HG03520 (cell line): ENCODE results near the gene NUBPL.
"Not testable (repeated sequence)": the region's sequence is repeated elsewhere in the genome, so short reads cannot be mapped to it uniquely, and the experiment has no call there.

Source experiments
- ATAC-seq: cut with Tn5 transposase; IDR thresholded peaks from one replicate; pipeline ENCODE4 v1.9.1; 2021; ENCODE audit warnings: mild to moderate bottlenecking, moderate library complexity; ENCODE audit not compliant: unreplicated experiment

Gene NUBPL

GRCh38 chr14:31718985-31719384, 157.8 kb downstream of the NUBPL start:
- no peak for ATAC-seq

GRCh38 chr14:31726337-31726736, 165.1 kb downstream of the NUBPL start:
- no peak for ATAC-seq

GRCh38 chr14:31727797-31728196, 166.6 kb downstream of the NUBPL start:
- no peak for ATAC-seq

GRCh38 chr14:31740688-31741087, 179.5 kb downstream of the NUBPL start:
- ATAC-seq, result no peak

GRCh38 chr14:31745741-31746140, 184.5 kb downstream of the NUBPL start:
- no peak for ATAC-seq

- no peak for ATAC-seq
These were observed 185.1 kb downstream of the NUBPL start for GRCh38 chr14:31746326-31746725.

GRCh38 chr14:31749275-31749674, 188.1 kb downstream of the NUBPL start:
- ATAC-seq, result no peak

GRCh38 chr14:31751047-31751446, 189.8 kb downstream of the NUBPL start:
- ATAC-seq, result not testable (repeated sequence)

GRCh38 chr14:31752867-31753661, 191.9 kb downstream of the NUBPL start:
- ATAC-seq, result no peak

- ATAC-seq, result no peak
These were observed 197.7 kb downstream of the NUBPL start for GRCh38 chr14:31758941-31759340.

- no peak for ATAC-seq
These were observed 199.1 kb downstream of the NUBPL start for GRCh38 chr14:31760277-31760676.

GRCh38 chr14:31761325-31761724, 200.1 kb downstream of the NUBPL start:
- no peak for ATAC-seq

- ATAC-seq, result no peak
These were observed 201.8 kb downstream of the NUBPL start for GRCh38 chr14:31763041-31763440.

GRCh38 chr14:31766315-31766892, 205.2 kb downstream of the NUBPL start:
- ATAC-seq, result no peak

GRCh38 chr14:31768355-31768754, 207.2 kb downstream of the NUBPL start:
- ATAC-seq, result no peak

GRCh38 chr14:31770271-31770670, 209.1 kb downstream of the NUBPL start:
- no peak for ATAC-seq

- no peak for ATAC-seq
These were observed 213.4 kb downstream of the NUBPL start for GRCh38 chr14:31774567-31774966.

GRCh38 chr14:31777312-31777711, 216.1 kb downstream of the NUBPL start:
- no peak for ATAC-seq

GRCh38 chr14:31781578-31781977, 220.4 kb downstream of the NUBPL start:
- ATAC-seq, result no peak

- no peak for ATAC-seq
These were observed 224.4 kb downstream of the NUBPL start for GRCh38 chr14:31785574-31785973.

GRCh38 chr14:31787377-31787776, 226.2 kb downstream of the NUBPL start:
- no peak for ATAC-seq

GRCh38 chr14:31788340-31788739, 227.1 kb downstream of the NUBPL start:
- ATAC-seq, result no peak

GRCh38 chr14:31792726-31793125, 231.5 kb downstream of the NUBPL start:
- ATAC-seq, result no peak
